HEK293 (cell line): ENCODE measurements around the gene CLEC16A.

ENCODE experiments used
- CTCF ChIA-PET: fragments of 350-600 bp; formaldehyde crosslinking; extraction: SDS; loops from one replicate; lab custom pipeline; 2021; ENCODE audit warnings: antibody characterized with exemption; lab: Yijun Ruan, JAX
- POLR2A ChIA-PET: fragments of 300-600 bp; formaldehyde crosslinking; extraction: SDS; loops from one replicate; lab custom pipeline; 2020; ENCODE audit warnings: antibody characterized with exemption, inconsistent platforms; lab: Yijun Ruan, JAX
- H3K27ac ChIP-seq: fragments of 200-500 bp; sonication (Bioruptor generic); 2 replicates; pipeline ENCODE4 v1.5.1; 2014; ENCODE audit warnings: low read depth, low read length, control low read depth, inconsistent platforms; ENCODE audit errors: extremely low read depth
- H3K36me3 ChIP-seq, 2 experiments: fragments of 200-500 bp in 1 of 2; sonication (Bioruptor generic) in 1 of 2; 1 replicate in 1 of 2; 2 replicates in 1 of 2; pipeline ENCODE4 v1.5.1; 2014 to 2017; ENCODE audit warnings: inconsistent platforms in 2 of 2, low read length in 2 of 2; ENCODE audit not compliant: control insufficient read depth in 2 of 2, insufficient read depth in 1 of 2
- H3K4me1 ChIP-seq: fragments of 200-500 bp; sonication (Bioruptor generic); 2 replicates; pipeline ENCODE4 v1.5.1; 2014; ENCODE audit warnings: mild to moderate bottlenecking, low read length, inconsistent platforms; ENCODE audit not compliant: control insufficient read depth, insufficient read depth
- H3K4me3 ChIP-seq: 2 replicates; pipeline ENCODE4 v1.5.1; 2011; ENCODE audit warnings: low read depth, mild to moderate bottlenecking, control low read depth, low read length, moderate library complexity
- H3K9me3 ChIP-seq: fragments of 200-500 bp; sonication (Bioruptor generic); 2 replicates; pipeline ENCODE4 v1.5.1; 2014; ENCODE audit warnings: low read depth, low read length, inconsistent platforms; ENCODE audit not compliant: control insufficient read depth, insufficient read depth
- GFI1B ChIP-seq: fragments of 450-650 bp; formaldehyde crosslinking; IDR thresholded peaks from 2 replicates; pipeline ENCODE4 v1.5.1; 2016; ENCODE audit warnings: missing biosample characterization, missing genetic modification characterization
- KLF17 ChIP-seq: fragments of 450-650 bp; formaldehyde crosslinking; IDR thresholded peaks from 2 replicates; pipeline ENCODE4 v1.5.1; 2016; ENCODE audit warnings: missing biosample characterization, missing genetic modification characterization
- KLF9 ChIP-seq: fragments of 450-650 bp; formaldehyde crosslinking; IDR thresholded peaks from 2 replicates; pipeline ENCODE4 v1.5.1; 2016; ENCODE audit warnings: missing biosample characterization, missing genetic modification characterization, low read depth
- PRDM1 ChIP-seq: fragments of 450-650 bp; formaldehyde crosslinking; IDR thresholded peaks from 2 replicates; pipeline ENCODE4; 2016; ENCODE audit warnings: missing biosample characterization, missing genetic modification characterization
- PRDM10 ChIP-seq: fragments of 450-650 bp; formaldehyde crosslinking; IDR thresholded peaks from 2 replicates; pipeline ENCODE4 v1.5.1; 2016; ENCODE audit warnings: missing biosample characterization, missing genetic modification characterization
- SETDB1 ChIP-seq: IDR thresholded peaks from one replicate; pipeline ENCODE4 v1.6.1; 2017; ENCODE audit warnings: mild to moderate bottlenecking, low read length, moderate library complexity, mixed read lengths; ENCODE audit not compliant: insufficient read length
- SP7 ChIP-seq: fragments of 450-650 bp; formaldehyde crosslinking; IDR thresholded peaks from 2 replicates; pipeline ENCODE4 v1.5.1; 2016; ENCODE audit warnings: missing biosample characterization, missing genetic modification characterization
- ZBTB26 ChIP-seq: fragments of 450-650 bp; formaldehyde crosslinking; optimal IDR thresholded peaks from 2 replicates; pipeline ENCODE3; 2016; ENCODE audit warnings: missing biosample characterization, mild to moderate bottlenecking, missing genetic modification characterization
- ZNF121 ChIP-seq: fragments of 450-650 bp; formaldehyde crosslinking; IDR thresholded peaks from 2 replicates; pipeline ENCODE4 v1.5.1; 2016; ENCODE audit warnings: missing biosample characterization, missing genetic modification characterization
- ZNF132 ChIP-seq: fragments of 450-650 bp; formaldehyde crosslinking; IDR thresholded peaks from 2 replicates; pipeline ENCODE4 v1.5.1; 2017; ENCODE audit warnings: missing biosample characterization, missing genetic modification characterization, borderline replicate concordance
- ZNF138 ChIP-seq: fragments of 450-650 bp; formaldehyde crosslinking; IDR thresholded peaks from 2 replicates; pipeline ENCODE4 v1.5.1; 2016; ENCODE audit warnings: missing biosample characterization, missing genetic modification characterization, borderline replicate concordance
- ZNF16 ChIP-seq: fragments of 450-650 bp; formaldehyde crosslinking; IDR thresholded peaks from 2 replicates; pipeline ENCODE4 v1.5.1; 2016; ENCODE audit warnings: low read depth, missing biosample characterization, missing genetic modification characterization
- ZNF202 ChIP-seq: fragments of 450-650 bp; formaldehyde crosslinking; IDR thresholded peaks from 2 replicates; pipeline ENCODE4 v1.5.1; 2016; ENCODE audit warnings: missing biosample characterization, missing genetic modification characterization, borderline replicate concordance
- ZNF280D ChIP-seq: fragments of 450-650 bp; formaldehyde crosslinking; IDR thresholded peaks from 2 replicates; pipeline ENCODE4 v1.5.1; 2016; ENCODE audit warnings: missing biosample characterization, missing genetic modification characterization
- ZNF354C ChIP-seq: fragments of 450-650 bp; formaldehyde crosslinking; IDR thresholded peaks from 2 replicates; pipeline ENCODE4 v1.5.1; 2016; ENCODE audit warnings: missing biosample characterization, missing genetic modification characterization, low read depth, borderline replicate concordance
- ZNF398 ChIP-seq: fragments of 450-650 bp; formaldehyde crosslinking; IDR thresholded peaks from 2 replicates; pipeline ENCODE4 v1.5.1; 2017; ENCODE audit warnings: missing biosample characterization, missing genetic modification characterization
- ZNF521 ChIP-seq: fragments of 450-650 bp; formaldehyde crosslinking; IDR thresholded peaks from 2 replicates; pipeline ENCODE4 v1.5.1; 2017; ENCODE audit warnings: missing biosample characterization, mild to moderate bottlenecking, missing genetic modification characterization
- ZNF555 ChIP-seq: fragments of 450-650 bp; formaldehyde crosslinking; conservative IDR thresholded peaks from 2 replicates; pipeline ENCODE4 v1.5.1; 2017; ENCODE audit warnings: missing biosample characterization, mild to moderate bottlenecking, missing genetic modification characterization, inconsistent platforms
- ZNF571 ChIP-seq: fragments of 450-650 bp; formaldehyde crosslinking; IDR thresholded peaks from 2 replicates; pipeline ENCODE4 v1.5.0; 2017; ENCODE audit warnings: missing biosample characterization, missing genetic modification characterization
- ZNF585B ChIP-seq: fragments of 450-650 bp; formaldehyde crosslinking; IDR thresholded peaks from 2 replicates; pipeline ENCODE4 v1.5.1; 2016; ENCODE audit warnings: missing biosample characterization, missing genetic modification characterization
- ZNF610 ChIP-seq: fragments of 450-650 bp; formaldehyde crosslinking; IDR thresholded peaks from 2 replicates; pipeline ENCODE4 v1.5.1; 2016; ENCODE audit warnings: missing biosample characterization, missing genetic modification characterization, borderline replicate concordance
- ZNF624 ChIP-seq: fragments of 450-650 bp; formaldehyde crosslinking; IDR thresholded peaks from 2 replicates; pipeline ENCODE4 v1.5.1; 2017; ENCODE audit warnings: missing biosample characterization, missing genetic modification characterization
- ZNF664 ChIP-seq: fragments of 450-650 bp; formaldehyde crosslinking; IDR thresholded peaks from 2 replicates; pipeline ENCODE4 v1.5.1; 2016; ENCODE audit warnings: missing biosample characterization, missing genetic modification characterization

Gene CLEC16A

GRCh38 chr16:11131706-11132105 lies 187.3 kb downstream of the CLEC16A start:
- H3K9me3 ChIP-seq: no peaks in the 10 kb centered on the region
- CTCF ChIA-PET: interaction anchor here (0.7 kb wide), 1 partner anchor 240 kb away, joined by 3 read pairs; no protein-coding TSS in a partner anchor
- TF ChIP-seq ZNF521 (no peak), GFI1B (tag by site-specific recombination) (no peak), ZNF202 (tag by site-specific recombination) (no peak), PRDM10 (tag by site-specific recombination) (no peak), ZNF555 (no peak), ZNF624 (tag by site-specific recombination) (no peak), ZNF280D (no peak), ZNF138 (tag by site-specific recombination) (no peak), SP7 (tag by site-specific recombination) (no peak), PRDM1 (tag by site-specific recombination) (no peak), ZNF571 (tag by site-specific recombination) (no peak), SETDB1 (no peak)
- no peak overlapping the region for H3K27ac ChIP-seq
- no peak overlapping the region for H3K4me3 ChIP-seq
- POLR2A ChIA-PET: interaction anchor here (1.2 kb wide), 1 partner anchor 124 kb away, joined by 3 read pairs; the partner anchor contains the start of gene SOCS1
- H3K4me1 ChIP-seq: peaks cover 9% of the 10 kb centered on the region
- peaks cover 0 to 5% of the 10 kb centered on the region in 2 experiments; a peak in 2 of 3 replicates for H3K36me3 ChIP-seq

- H3K36me3 ChIP-seq: no peaks in the 10 kb centered on the region
- POLR2A ChIA-PET: interaction anchor here (0.7 to 2.3 kb wide), 3 partner anchors 14 to 122 kb away, joined by 3 to 11 read pairs (median 4); partner anchors contain the start of gene SOCS1
- CTCF ChIA-PET: interaction anchor here (0.5 to 1.9 kb wide), 3 partner anchors 25 to 142 kb away, joined by 4 to 7 read pairs (median 7); partner anchors contain the start of gene SOCS1
- H3K4me3 ChIP-seq: no peak overlapping the region
- H3K4me1 ChIP-seq: peaks cover 9% of the 10 kb centered on the region
- H3K27ac ChIP-seq: no peak overlapping the region
- no peaks in the 10 kb centered on the region for H3K9me3 ChIP-seq
- TF ChIP-seq ZNF664 (tag by site-specific recombination) (no peak), ZNF16 (no peak), KLF17 (tag by site-specific recombination) (no peak), KLF9 (tag by site-specific recombination) (no peak), ZNF121 (tag by site-specific recombination) (no peak), ZNF398 (tag by site-specific recombination) (no peak), ZNF354C (tag by site-specific recombination) (no peak), ZNF610 (tag by site-specific recombination) (no peak), ZBTB26 (tag by site-specific recombination) (no peak), ZNF585B (tag by site-specific recombination) (no peak), ZNF132 (tag by site-specific recombination) (no peak)
Observed at GRCh38 chr16:11133344-11133943, 189.1 kb downstream of the CLEC16A start.
